Metanephros (tissue), 2 donors: Measurements from ENCODE around the gene TMEM150A. TPM values are rescaled to one million over a fixed set of nuclear protein-coding genes. Genes with fewer than 3 reads are reported as not detected.

Source experiments
- small RNA-seq: library from RNA; depleted of rRNA; stranded (forward); fragments of <200 nt; gene quantifications from one replicate; pipeline ENCODE3, GENCODE V24; 2014; ENCODE audit warnings: low replicate concordance
- total RNA-seq: library from RNA; depleted of rRNA; stranded (reverse); fragments of >200 nt; gene quantifications from one replicate; pipeline ENCODE4 v1.2.3, GENCODE V29; 2014

TMEM150A gene
- 20.2 TPM for total RNA-seq

GRCh38 chr2:85602476-85603234 is at the start of gene TMEM150A:
TSS of gene TMEM150A (minus strand) at chr2:85602698. CDS start at chr2:85601948, 750 bp downstream.

GRCh38 chr2:85611705-85612587 is 9.4 kb upstream of the TMEM150A start, which contains the start of gene C2orf68:
TSS of gene C2orf68 (minus strand) at chr2:85612066. CDS start at chr2:85611984, 82 bp downstream.

GRCh38 chr2:85595301-85596025 is 7.0 kb downstream of the TMEM150A start, which contains the start of gene RNF181:
TSS of gene RNF181 (plus strand) at chr2:85595745. CDS start at chr2:85595764, 19 bp downstream.

GRCh38 chr2:85584354-85584856 is 18.1 kb downstream of the TMEM150A start, which contains the start of gene VAMP5:
TSS of gene VAMP5 (plus strand) at chr2:85584431. CDS start at chr2:85584491, 60 bp downstream.

GRCh38 chr2:85577386-85578242 is 24.9 kb downstream of the TMEM150A start, which contains the start of gene VAMP8:
TSS of gene VAMP8 (plus strand) at chr2:85577586. CDS start at chr2:85577647, 61 bp downstream.

GRCh38 chr2:85561280-85562212 is 41.0 kb downstream of the TMEM150A start, which contains the start of gene GGCX:
TSS of gene GGCX (minus strand) at chr2:85561493. CDS start at chr2:85561428, 65 bp downstream.

Small RNA genes lying within 50 kb of the gene (small RNA-seq; reads per million reads assigned to genes)
- not detected for gene RN7SL126P

Other genes starting within 250 kb of the TMEM150A start
- 26.1 TPM for gene RETSAT, start 248.2 kb downstream of the TMEM150A start, total RNA-seq
- 25.7 TPM for gene ELMOD3, start 247.9 kb downstream of the TMEM150A start, total RNA-seq
- 86.4 TPM for gene CAPG, start 192.3 kb downstream of the TMEM150A start, total RNA-seq
- gene SH2D6, start 184.0 kb downstream of the TMEM150A start, total RNA-seq, result 0.99 TPM
- 129 TPM for gene MAT2A, start 63.5 kb downstream of the TMEM150A start, total RNA-seq
- 43.0 TPM for gene GGCX, start 41.2 kb downstream of the TMEM150A start, total RNA-seq
- gene VAMP8, start 25.1 kb downstream of the TMEM150A start, total RNA-seq, result 37.7 TPM
- gene VAMP5, start 18.3 kb downstream of the TMEM150A start, total RNA-seq, result 11.3 TPM
- 111 TPM for gene RNF181, start 7.0 kb downstream of the TMEM150A start, total RNA-seq
- 57.6 TPM for gene C2orf68, start 9.4 kb upstream of the TMEM150A start, total RNA-seq
- 45.4 TPM for gene USP39, start 13.5 kb upstream of the TMEM150A start, total RNA-seq
- 1.7 TPM for gene SFTPB, start 65.5 kb upstream of the TMEM150A start, total RNA-seq
- not detected for gene GNLY, start 91.7 kb upstream of the TMEM150A start, total RNA-seq
- 24.5 TPM for gene ATOH8, start 151.3 kb upstream of the TMEM150A start, total RNA-seq